Cerebellar cortex (tissue), 1 donor: Measurements from ENCODE around the gene FADS1.

ENCODE experiments used
- DNase-seq: peaks from one replicate; pipeline ENCODE4 v3.0.0-alpha.2; 2015; ENCODE audit warnings: low spot score

FADS1 gene

GRCh38 chr11:61760946-61761345, 55.9 kb downstream of the FADS1 start:
- DNase-seq: no peak

GRCh38 chr11:61757213-61757862, 59.5 kb downstream of the FADS1 start:
- DNase-seq: no peak

- DNase-seq: no peak
These were observed 60.2 kb downstream of the FADS1 start for GRCh38 chr11:61756452-61757212.

GRCh38 chr11:61756147-61756451, 60.7 kb downstream of the FADS1 start:
- DNase-seq: no peak

- DNase-seq: no peak
These were observed 62.0 kb downstream of the FADS1 start for GRCh38 chr11:61754534-61755482.

- no peak for DNase-seq
These were observed 63.1 kb downstream of the FADS1 start for GRCh38 chr11:61753672-61754071.

- DNase-seq: no peak
These were observed 63.8 kb downstream of the FADS1 start for GRCh38 chr11:61752925-61753521.

GRCh38 chr11:61752117-61752924, 64.5 kb downstream of the FADS1 start, which contains the start of gene MYRF:
Gene MYRF, plus strand, starts transcription at chr11:61752636. Its CDS starts 109 bp downstream, at chr11:61752745.
- DNase-seq: no peak

GRCh38 chr11:61751384-61751783, 65.4 kb downstream of the FADS1 start:
- DNase-seq: no peak

- no peak for DNase-seq
These were observed 66.1 kb downstream of the FADS1 start for GRCh38 chr11:61750631-61751273.
